Mesothelial cell of epicardium (in vitro differentiated cells): ENCODE data around the gene SLX4IP. TPM values are rescaled to one million over a fixed set of nuclear protein-coding genes. Genes with fewer than 3 reads are reported as not detected.

Experiments used
- DNase-seq, 2 experiments: peaks; one replicate each; pipeline ENCODE4 v3.0.0; 2021; ENCODE audit warnings: low spot score in 2 of 2; ENCODE audit not compliant: unreplicated experiment in 2 of 2
- H3K27ac Mint-ChIP-seq: 2 replicates; pipeline ENCODE4 v1.8.0; 2021; ENCODE audit warnings: mixed read lengths
- H3K27me3 Mint-ChIP-seq: 2 replicates; pipeline ENCODE4 v1.8.0; 2021; ENCODE audit warnings: low read depth, mixed read lengths
- H3K36me3 Mint-ChIP-seq: 2 replicates; pipeline ENCODE4 v1.8.0; 2021; ENCODE audit warnings: mixed read lengths
- H3K4me1 Mint-ChIP-seq: 2 replicates; pipeline ENCODE4 v1.8.0; 2021; ENCODE audit warnings: mixed read lengths
- H3K4me3 Mint-ChIP-seq: 2 replicates; pipeline ENCODE4 v1.8.0; 2021; ENCODE audit warnings: mild to moderate bottlenecking, moderate library complexity, mixed read lengths
- H3K9me3 Mint-ChIP-seq: 2 replicates; pipeline ENCODE4 v1.8.0; 2021; ENCODE audit warnings: mixed read lengths
- total RNA-seq: library from RNA; stranded (reverse); gene quantifications from 3 replicates; pipeline ENCODE4 v1.2.1, GENCODE V29; 2021
- TF ChIP-seq, protein P1 (sequence below): fragments of 200-600 bp; sonication (generic); IDR thresholded peaks from one replicate; pipeline ENCODE4 v1.5.0; 2021; ENCODE audit warnings: antibody characterized with exemption; ENCODE audit not compliant: unreplicated experiment

Gene SLX4IP
- total RNA-seq, 1 donor from 2014 or later: 10.4 TPM

GRCh38 chr20:10597637-10598036 is 162.5 kb downstream of the SLX4IP start:
- TF ChIP-seq, protein P1, sequence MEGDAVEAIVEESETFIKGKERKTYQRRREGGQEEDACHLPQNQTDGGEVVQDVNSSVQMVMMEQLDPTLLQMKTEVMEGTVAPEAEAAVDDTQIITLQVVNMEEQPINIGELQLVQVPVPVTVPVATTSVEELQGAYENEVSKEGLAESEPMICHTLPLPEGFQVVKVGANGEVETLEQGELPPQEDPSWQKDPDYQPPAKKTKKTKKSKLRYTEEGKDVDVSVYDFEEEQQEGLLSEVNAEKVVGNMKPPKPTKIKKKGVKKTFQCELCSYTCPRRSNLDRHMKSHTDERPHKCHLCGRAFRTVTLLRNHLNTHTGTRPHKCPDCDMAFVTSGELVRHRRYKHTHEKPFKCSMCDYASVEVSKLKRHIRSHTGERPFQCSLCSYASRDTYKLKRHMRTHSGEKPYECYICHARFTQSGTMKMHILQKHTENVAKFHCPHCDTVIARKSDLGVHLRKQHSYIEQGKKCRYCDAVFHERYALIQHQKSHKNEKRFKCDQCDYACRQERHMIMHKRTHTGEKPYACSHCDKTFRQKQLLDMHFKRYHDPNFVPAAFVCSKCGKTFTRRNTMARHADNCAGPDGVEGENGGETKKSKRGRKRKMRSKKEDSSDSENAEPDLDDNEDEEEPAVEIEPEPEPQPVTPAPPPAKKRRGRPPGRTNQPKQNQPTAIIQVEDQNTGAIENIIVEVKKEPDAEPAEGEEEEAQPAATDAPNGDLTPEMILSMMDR: no peak
- Mint-ChIP-seq H3K4me3 (no peak overlapping the region), H3K9me3 (peaks cover 3% of the 10 kb centered on the region), H3K36me3 (peaks cover 12% of the 10 kb centered on the region), H3K27ac (no peak overlapping the region), H3K4me1 (peaks cover 28% of the 10 kb centered on the region), H3K27me3 (no peaks in the 10 kb centered on the region)
- DNase-seq: no peak

- peak overlapping the region; percentile 82 for H3K27ac Mint-ChIP-seq
- DNase-seq: no peak
- H3K4me1 Mint-ChIP-seq: peaks cover 24% of the 10 kb centered on the region
These were observed 167.2 kb downstream of the SLX4IP start for GRCh38 chr20:10602221-10602871.

DNA sequence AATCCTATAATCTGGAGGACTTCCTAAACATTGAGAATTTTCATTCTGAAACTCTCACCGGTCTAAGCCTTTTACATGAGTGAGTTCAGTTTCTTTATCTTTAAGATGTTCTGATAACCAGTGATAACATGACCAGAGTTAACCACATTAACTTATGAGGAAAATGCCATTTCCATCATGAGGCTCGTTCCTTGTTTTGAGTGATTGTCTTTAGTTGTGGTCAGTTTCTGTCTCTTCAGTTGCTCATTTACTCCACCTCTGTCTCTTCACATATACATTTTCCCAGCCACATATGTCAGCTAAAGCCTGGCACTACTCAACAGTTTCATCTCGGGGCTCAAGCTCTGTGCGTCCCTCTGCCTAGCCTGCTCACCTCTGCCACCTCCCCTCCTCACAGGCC is 168.3 kb downstream of the SLX4IP start:
- no peak for DNase-seq
- H3K27ac Mint-ChIP-seq: peak overlapping the region; percentile 8
- peaks cover 8% of the 10 kb centered on the region for H3K36me3 Mint-ChIP-seq
- H3K4me3 Mint-ChIP-seq: no peak overlapping the region
- H3K4me1 Mint-ChIP-seq: peaks cover 24% of the 10 kb centered on the region
- H3K27me3 Mint-ChIP-seq: no peaks in the 10 kb centered on the region
- TF ChIP-seq, protein P1: no peak
- H3K9me3 Mint-ChIP-seq: no peaks in the 10 kb centered on the region

More at GRCh38 chr20:10602221-10602871, 167.2 kb downstream of the SLX4IP start:
- TF ChIP-seq, protein P1: no peak
- Mint-ChIP-seq H3K27me3 (no peaks in the 10 kb centered on the region), H3K4me3 (no peak overlapping the region), H3K36me3 (peaks cover 12% of the 10 kb centered on the region), H3K9me3 (no peaks in the 10 kb centered on the region)

GRCh38 chr20:10603971-10604864 is 169.1 kb downstream of the SLX4IP start:
- Mint-ChIP-seq H3K9me3 (no peaks in the 10 kb centered on the region), H3K4me1 (peaks cover 24% of the 10 kb centered on the region), H3K27ac (peak overlapping the region; percentile 66), H3K27me3 (no peaks in the 10 kb centered on the region), H3K4me3 (no peak overlapping the region), H3K36me3 (peaks cover 5% of the 10 kb centered on the region)
- TF ChIP-seq, protein P1: no peak
- no peak for DNase-seq

DNA sequence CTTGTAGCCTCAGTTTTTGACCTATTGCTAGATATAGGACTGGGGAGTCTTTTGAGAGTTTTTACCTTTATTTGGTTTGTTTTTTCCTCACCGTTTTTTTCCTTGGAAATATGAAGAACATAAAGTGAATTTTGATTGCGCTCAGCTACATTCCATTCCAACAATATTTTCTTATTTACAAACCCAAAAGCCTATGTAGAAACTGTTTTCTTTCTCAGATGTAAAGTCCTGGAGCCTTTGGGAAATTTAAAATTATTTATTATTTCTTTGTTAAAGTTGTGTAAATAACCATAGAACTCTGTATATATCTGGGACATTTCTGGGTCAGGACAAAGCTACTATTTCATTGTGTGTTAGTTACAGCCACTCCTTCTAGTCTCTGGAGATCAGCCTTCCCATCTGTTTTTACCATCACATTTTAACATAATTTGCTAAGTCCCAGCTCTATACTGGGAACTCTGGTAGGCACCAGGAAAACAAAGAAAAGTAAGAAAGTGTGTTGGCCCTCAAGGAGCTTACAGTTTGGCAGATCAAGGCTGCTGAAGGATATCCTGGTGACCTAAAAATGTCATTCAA is 169.8 kb downstream of the SLX4IP start:
- H3K4me3 Mint-ChIP-seq: no peak overlapping the region
- H3K9me3 Mint-ChIP-seq: no peaks in the 10 kb centered on the region
- H3K27ac Mint-ChIP-seq: no peak overlapping the region
- H3K27me3 Mint-ChIP-seq: no peaks in the 10 kb centered on the region
- H3K4me1 Mint-ChIP-seq: peaks cover 24% of the 10 kb centered on the region
- TF ChIP-seq, protein P1: no peak
- peaks cover 5% of the 10 kb centered on the region for H3K36me3 Mint-ChIP-seq
- no peak for DNase-seq
